ENCODE measurements around the gene DCUN1D3.
A peak's percentile ranks its signal among the peaks of the same experiment; 100 is the strongest.
"Not testable (repeated sequence)": the region's sequence is repeated elsewhere in the genome, so short reads cannot be mapped to it uniquely, and the experiment has no call there.

The DCUN1D3 gene, protein sequence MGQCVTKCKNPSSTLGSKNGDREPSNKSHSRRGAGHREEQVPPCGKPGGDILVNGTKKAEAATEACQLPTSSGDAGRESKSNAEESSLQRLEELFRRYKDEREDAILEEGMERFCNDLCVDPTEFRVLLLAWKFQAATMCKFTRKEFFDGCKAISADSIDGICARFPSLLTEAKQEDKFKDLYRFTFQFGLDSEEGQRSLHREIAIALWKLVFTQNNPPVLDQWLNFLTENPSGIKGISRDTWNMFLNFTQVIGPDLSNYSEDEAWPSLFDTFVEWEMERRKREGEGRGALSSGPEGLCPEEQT

DNA sequence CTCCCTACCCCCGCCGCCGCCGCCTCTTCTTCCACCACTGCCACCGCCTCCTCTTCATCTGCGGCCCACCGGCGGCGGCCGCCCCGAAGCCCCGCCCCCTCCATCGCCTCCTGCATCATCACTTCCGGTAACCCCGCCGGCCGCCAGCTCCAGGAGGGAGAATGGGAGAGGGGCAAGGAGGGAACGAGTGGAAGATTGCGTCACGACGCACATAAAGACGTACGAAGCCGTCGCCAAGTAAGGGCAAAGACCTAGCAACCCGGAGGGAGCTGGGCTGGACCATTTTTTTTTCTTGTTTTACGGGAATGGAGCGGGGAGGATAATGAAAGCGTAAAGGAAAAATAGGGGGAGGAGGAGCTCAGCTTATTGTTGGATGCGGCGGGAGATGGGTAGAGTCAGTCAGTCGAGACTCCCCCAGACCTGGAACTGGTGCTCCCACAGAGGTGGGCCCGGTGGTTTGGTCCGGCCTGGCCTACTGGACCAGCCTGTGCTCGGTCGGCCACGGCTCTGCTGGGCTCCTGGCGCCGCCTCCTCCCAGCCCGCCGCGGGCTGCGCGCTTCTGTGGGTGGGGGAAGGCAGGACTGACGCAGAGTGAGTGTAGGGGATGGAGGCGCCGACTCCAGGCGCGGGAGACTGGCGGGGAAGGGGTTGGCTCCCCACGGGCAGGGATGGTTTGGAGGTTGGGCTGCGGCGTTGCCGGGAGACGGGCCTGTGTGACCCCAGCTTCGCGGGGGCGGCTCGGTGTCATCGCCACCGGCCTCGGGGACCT is at the start of gene DCUN1D3, which contains the start of gene LYRM1:
TSS of gene DCUN1D3 (minus strand) at position 60 of the 769 bp plus-strand sequence. CDS start 37,820 bp downstream, outside the sequence.
TSS of gene LYRM1 (plus strand) at position 473 of the 769 bp plus-strand sequence. CDS start 14,785 bp downstream, outside the sequence.
- Histone ChIP-seq H3K36me3 (ENCODE audit: insufficient read depth, low read length) (no peaks in the 10 kb centered on the region), H3K4me3 (peak within 1 kb of the TSS; percentile 95), H3K9me3 (ENCODE audit: low read depth, low read length) (no peaks in the 10 kb centered on the region), H3K9ac (ENCODE audit: insufficient read length) (peak within 1 kb of the TSS; percentile 93), H3K27ac (peak within 1 kb of the TSS; percentile 94)
- DNase-seq (ENCODE audit: low read depth, low spot score) = peak; percentile 91
- TF ChIP-seq FOXP2 (optimal IDR thresholded peaks at IDR 0.05; ENCODE audit: control extremely low read depth, extremely low read length, insufficient read depth) (peak; percentile 5), EZH2 (IDR thresholded peaks at IDR 0.05) (no peak), POLR2AphosphoS5 (IDR thresholded peaks at IDR 0.05; ENCODE audit: borderline replicate concordance, low read depth, low read length) (peak; percentile 82)

DNA sequence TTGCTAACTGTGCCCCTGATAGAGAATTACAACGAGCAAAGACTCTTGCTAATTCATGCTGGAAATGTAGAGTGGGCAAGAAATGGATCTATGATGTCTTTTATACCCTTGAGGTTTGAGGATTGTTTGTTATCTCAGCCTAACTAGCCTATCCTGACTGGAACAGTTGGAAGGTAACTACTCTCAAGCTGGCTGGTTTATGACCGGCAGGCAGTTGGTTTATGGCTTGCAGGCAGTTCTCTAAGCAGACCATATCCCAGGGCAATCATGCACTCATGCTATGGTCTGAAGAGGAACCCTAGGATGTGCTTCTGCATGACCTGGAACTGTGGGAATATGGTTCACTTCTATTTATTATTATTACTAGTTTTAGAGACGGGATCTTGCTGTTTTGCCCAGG is 49.5 kb upstream of the DCUN1D3 start:
- no peaks in the 10 kb centered on the region for H3K9me3 ChIP-seq (ENCODE audit: low read depth, low read length)
- H3K4me3 ChIP-seq = no peak overlapping the region
- TF ChIP-seq POLR2AphosphoS5 (IDR thresholded peaks at IDR 0.05; ENCODE audit: borderline replicate concordance, low read depth, low read length) = no peak
- TF ChIP-seq EZH2 (IDR thresholded peaks at IDR 0.05) = no peak
- TF ChIP-seq FOXP2 (optimal IDR thresholded peaks at IDR 0.05; ENCODE audit: control extremely low read depth, extremely low read length, insufficient read depth) = no peak
- H3K9ac ChIP-seq (ENCODE audit: insufficient read length) = no peak overlapping the region
- no peak overlapping the region for H3K27ac ChIP-seq
- no peaks in the 10 kb centered on the region for H3K36me3 ChIP-seq (ENCODE audit: insufficient read depth, low read length)
- no peak for DNase-seq (ENCODE audit: low read depth, low spot score)

DNA sequence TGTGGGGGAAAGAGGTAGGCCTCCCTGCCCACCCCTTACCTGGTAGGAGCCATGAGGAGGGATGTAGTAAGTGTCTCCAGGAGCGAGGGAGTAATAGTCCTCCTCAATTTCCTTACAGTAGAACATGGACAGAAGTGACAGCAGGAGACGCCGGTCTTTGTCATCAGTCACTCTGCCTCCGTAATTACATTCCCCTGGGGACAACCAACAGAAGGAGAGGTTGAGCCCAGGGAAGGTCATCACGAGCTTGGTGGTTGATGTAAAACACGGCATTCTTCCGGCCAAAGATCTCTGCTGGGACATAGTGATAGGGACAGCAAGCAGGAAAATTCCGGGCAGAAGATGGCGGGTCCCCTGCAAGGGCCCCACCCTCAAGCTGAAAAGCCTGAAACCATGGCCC is 48.3 kb upstream of the DCUN1D3 start:
- no peak overlapping the region for H3K27ac ChIP-seq
- no peak overlapping the region for H3K9ac ChIP-seq (ENCODE audit: insufficient read length)

DNA sequence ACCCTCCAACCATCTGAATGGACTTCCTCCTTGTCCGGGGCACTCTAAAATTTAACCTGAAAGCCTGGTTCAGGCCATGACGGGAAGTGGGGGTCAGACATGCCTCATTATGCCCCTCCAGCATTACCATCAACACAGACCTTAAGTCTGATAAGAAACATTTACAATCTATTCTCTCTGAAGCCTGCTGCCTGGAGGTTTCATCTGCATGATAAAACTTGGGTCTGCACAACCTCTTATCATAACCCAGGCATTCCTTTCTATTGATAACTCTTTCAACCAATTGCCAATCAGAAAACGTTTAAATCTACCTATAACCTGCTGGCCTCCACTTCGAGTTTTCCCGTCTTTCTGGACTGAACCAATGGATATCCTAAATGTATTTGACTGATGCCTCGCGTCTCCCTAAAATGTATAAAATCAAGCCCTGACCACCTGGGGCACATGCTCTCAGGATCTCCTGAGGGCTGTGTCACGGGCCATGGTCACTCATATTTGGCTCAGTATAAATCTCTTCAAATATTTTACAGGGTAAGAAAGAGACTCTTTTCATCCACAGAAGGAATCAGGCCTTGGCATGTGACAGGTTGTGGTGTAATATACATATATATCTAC is 46.0 kb upstream of the DCUN1D3 start:
- DNase-seq (ENCODE audit: low read depth, low spot score) = no peak
- Histone ChIP-seq H3K4me3 (no peak overlapping the region), H3K9ac (ENCODE audit: insufficient read length) (no peak overlapping the region), H3K36me3 (ENCODE audit: insufficient read depth, low read length) (no peaks in the 10 kb centered on the region), H3K9me3 (ENCODE audit: low read depth, low read length) (no peaks in the 10 kb centered on the region), H3K27ac (no peak overlapping the region)
- TF ChIP-seq EZH2 (IDR thresholded peaks at IDR 0.05) (no peak), FOXP2 (optimal IDR thresholded peaks at IDR 0.05; ENCODE audit: control extremely low read depth, extremely low read length, insufficient read depth) (no peak), POLR2AphosphoS5 (IDR thresholded peaks at IDR 0.05; ENCODE audit: borderline replicate concordance, low read depth, low read length) (no peak)

More for the DNA sequence above, 48.3 kb upstream of the DCUN1D3 start:
- Histone ChIP-seq H3K4me3 (no peak overlapping the region), H3K9me3 (ENCODE audit: low read depth, low read length) (no peaks in the 10 kb centered on the region), H3K36me3 (ENCODE audit: insufficient read depth, low read length) (no peaks in the 10 kb centered on the region)
- no peak for DNase-seq (ENCODE audit: low read depth, low spot score)
- no peak for TF ChIP-seq POLR2AphosphoS5 (IDR thresholded peaks at IDR 0.05; ENCODE audit: borderline replicate concordance, low read depth, low read length)
- no peak for TF ChIP-seq EZH2 (IDR thresholded peaks at IDR 0.05)

DNA sequence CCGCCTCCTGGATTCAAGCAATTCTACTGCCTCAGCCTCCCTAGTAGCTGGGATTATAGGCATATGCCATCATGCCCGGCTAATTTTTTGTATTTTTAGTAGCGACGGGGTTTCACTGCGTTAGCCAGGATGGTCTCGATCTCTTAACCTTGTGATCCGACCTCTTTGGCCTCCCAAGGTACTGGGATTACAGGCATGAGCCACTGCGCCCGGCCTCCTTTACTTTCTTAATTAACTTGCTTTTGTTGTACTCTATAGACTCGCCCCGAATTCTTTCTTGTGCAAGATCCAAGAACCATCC is 45.4 kb upstream of the DCUN1D3 start:
- DNase-seq (ENCODE audit: low read depth, low spot score); H3K27ac ChIP-seq; H3K36me3 ChIP-seq (ENCODE audit: insufficient read depth, low read length); H3K9me3 ChIP-seq (ENCODE audit: low read depth, low read length); H3K9ac ChIP-seq (ENCODE audit: insufficient read length); H3K4me3 ChIP-seq: not testable (repeated sequence)

DNA sequence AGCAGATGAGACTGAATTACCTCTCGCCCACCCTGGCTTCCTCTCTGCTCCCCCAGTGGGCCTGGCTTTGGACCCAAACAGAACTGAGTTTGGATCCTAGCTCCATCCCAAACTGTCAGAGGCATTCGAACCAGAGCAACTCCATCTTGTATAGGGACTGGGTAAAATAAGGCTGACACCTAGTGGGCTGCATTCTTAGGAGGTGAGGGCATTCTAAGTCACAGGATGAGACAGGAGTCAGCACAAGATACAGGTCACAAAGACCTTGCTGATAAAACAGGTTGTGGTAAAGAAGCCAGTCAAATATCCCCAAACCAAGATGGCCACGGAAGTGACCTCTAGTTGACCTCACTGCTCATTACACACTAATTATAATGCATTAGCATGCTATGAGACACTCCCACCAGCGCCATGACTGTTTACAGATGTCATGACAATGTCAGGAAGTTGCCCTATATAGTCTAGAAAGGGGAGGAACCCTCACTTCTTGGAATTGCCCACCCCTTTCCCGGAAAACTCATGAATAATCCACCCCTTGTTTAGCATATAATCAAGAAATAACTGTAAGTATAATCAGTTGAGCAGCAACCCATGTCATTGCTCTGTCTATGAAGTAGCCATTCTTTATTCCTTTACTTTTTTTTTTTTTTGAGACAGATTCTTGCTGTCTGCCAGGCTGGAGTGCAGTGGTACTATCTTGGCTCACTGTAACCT is 44.9 kb upstream of the DCUN1D3 start:
- H3K9me3 ChIP-seq (ENCODE audit: low read depth, low read length) = no peaks in the 10 kb centered on the region
- no peak for TF ChIP-seq POLR2AphosphoS5 (IDR thresholded peaks at IDR 0.05; ENCODE audit: borderline replicate concordance, low read depth, low read length)
- TF ChIP-seq EZH2 (IDR thresholded peaks at IDR 0.05) = no peak
- TF ChIP-seq FOXP2 (optimal IDR thresholded peaks at IDR 0.05; ENCODE audit: control extremely low read depth, extremely low read length, insufficient read depth) = no peak
- H3K9ac ChIP-seq (ENCODE audit: insufficient read length) = no peak overlapping the region
- no peaks in the 10 kb centered on the region for H3K36me3 ChIP-seq (ENCODE audit: insufficient read depth, low read length)
- no peak overlapping the region for H3K27ac ChIP-seq
- no peak for DNase-seq (ENCODE audit: low read depth, low spot score)
- no peak overlapping the region for H3K4me3 ChIP-seq

DNA sequence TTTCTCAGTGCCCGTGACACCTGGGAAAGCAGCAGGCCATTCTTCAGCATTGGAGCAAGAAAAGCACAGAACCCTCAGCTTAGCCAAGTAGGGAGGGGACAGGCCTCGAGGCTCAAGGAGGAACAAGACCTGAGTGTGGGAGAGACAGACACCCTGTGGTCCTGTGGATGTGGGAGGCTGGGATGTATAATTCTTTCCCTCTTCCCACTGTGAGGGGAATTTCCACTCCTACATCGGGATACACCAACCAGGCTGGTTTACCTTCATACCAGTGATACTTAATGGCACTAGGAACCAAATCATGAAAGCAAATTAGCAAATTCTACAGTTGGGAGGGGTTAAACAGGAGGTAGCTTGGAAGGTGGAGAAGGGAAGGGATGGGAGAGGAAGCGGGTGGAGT is 42.1 kb upstream of the DCUN1D3 start:
- Histone ChIP-seq H3K9me3 (ENCODE audit: low read depth, low read length) (no peaks in the 10 kb centered on the region), H3K36me3 (ENCODE audit: insufficient read depth, low read length) (no peaks in the 10 kb centered on the region), H3K9ac (ENCODE audit: insufficient read length) (no peak overlapping the region), H3K4me3 (no peak overlapping the region), H3K27ac (no peak overlapping the region)
- no peak for DNase-seq (ENCODE audit: low read depth, low spot score)
- TF ChIP-seq FOXP2 (optimal IDR thresholded peaks at IDR 0.05; ENCODE audit: control extremely low read depth, extremely low read length, insufficient read depth) (no peak), POLR2AphosphoS5 (IDR thresholded peaks at IDR 0.05; ENCODE audit: borderline replicate concordance, low read depth, low read length) (no peak), EZH2 (IDR thresholded peaks at IDR 0.05) (no peak)

DNA sequence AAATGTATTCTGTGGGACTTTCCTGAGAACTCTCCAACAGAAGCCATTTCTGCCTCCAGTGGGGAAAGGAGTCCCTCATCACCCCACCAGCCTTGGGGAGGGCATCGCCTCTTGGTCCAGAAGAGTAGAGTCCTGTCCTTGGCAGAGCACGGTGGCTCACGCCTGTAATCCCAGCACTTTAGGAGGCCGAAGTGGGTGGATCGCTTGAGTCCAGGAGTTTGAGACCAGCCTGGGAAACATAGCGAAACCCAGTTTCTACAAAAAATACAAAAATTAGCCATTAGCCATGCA is 41.4 kb upstream of the DCUN1D3 start:
- H3K9me3 ChIP-seq (ENCODE audit: low read depth, low read length) = no peaks in the 10 kb centered on the region
- no peak overlapping the region for H3K4me3 ChIP-seq
- H3K36me3 ChIP-seq (ENCODE audit: insufficient read depth, low read length) = no peaks in the 10 kb centered on the region
- H3K9ac ChIP-seq (ENCODE audit: insufficient read length) = no peak overlapping the region
- no peak for DNase-seq (ENCODE audit: low read depth, low spot score)
- TF ChIP-seq POLR2AphosphoS5 (IDR thresholded peaks at IDR 0.05; ENCODE audit: borderline replicate concordance, low read depth, low read length) (no peak), EZH2 (IDR thresholded peaks at IDR 0.05) (no peak), FOXP2 (optimal IDR thresholded peaks at IDR 0.05; ENCODE audit: control extremely low read depth, extremely low read length, insufficient read depth) (no peak)
- H3K27ac ChIP-seq = no peak overlapping the region

Data from SK-N-MC (cell line).